OCI-LY1 (cell line): ENCODE results near the gene PYCR2.

Experiments
- CTCF ChIP-seq: fragments of 200-600 bp; sonication (generic), shearing (Covaris generic); IDR thresholded peaks from 2 replicates; pipeline ENCODE4 v1.5.1; 2017; ENCODE audit warnings: mild to moderate bottlenecking, antibody characterized with exemption, low read length, moderate library complexity, mixed read lengths
- EZH2 ChIP-seq: fragments of 200-600 bp; sonication (generic), shearing (Covaris generic); IDR thresholded peaks from 2 replicates; pipeline ENCODE4 v1.8.0; 2017; ENCODE audit warnings: borderline replicate concordance, mixed run types, mild to moderate bottlenecking, antibody characterized with exemption, low read length, moderate library complexity, mixed read lengths

GRCh38 chr1:225888898-225889601 lies 35.0 kb downstream of the PYCR2 start, which contains the start of gene LEFTY1:
- TF ChIP-seq CTCF, result no peak
- no peak for TF ChIP-seq EZH2
